CD4-positive, alpha-beta memory T cell (primary cell): ENCODE measurements around the gene TOPBP1. TPM values are rescaled to one million over a fixed set of nuclear protein-coding genes. Genes with fewer than 3 reads are reported as not detected.

Experiments
- CTCF ChIA-PET: fragments of 350-600 bp; sonication (Branson Sonifier 250); formaldehyde crosslinking; loops from one replicate; lab custom pipeline; 2021; ENCODE audit warnings: inconsistent platforms; ENCODE audit not compliant: partially characterized antibody; lab: Charles Lee
- POLR2A ChIA-PET: fragments of 350-600 bp; sonication (Branson Sonifier 250); formaldehyde crosslinking; loops from one replicate; lab custom pipeline; 2021; ENCODE audit not compliant: partially characterized antibody; lab: Charles Lee
- DNase-seq, 5 donors: peaks; one replicate each; pipeline versions ENCODE4 v3.0.0 to v3.0.0-alpha.2; 2020 to 2022; ENCODE audit warnings: mixed read lengths in 1 of 5
- H3K27ac ChIP-seq: one replicate; pipeline ENCODE4 v1.7.0; 2013; ENCODE audit warnings: low read depth, low read length
- H3K27me3 ChIP-seq: 2 replicates; pipeline ENCODE4 v1.7.0; 2013; ENCODE audit warnings: mild to moderate bottlenecking, low read length, moderate library complexity; ENCODE audit not compliant: insufficient read depth
- H3K36me3 ChIP-seq: 2 replicates; pipeline ENCODE4 v1.7.0; 2013; ENCODE audit warnings: mild to moderate bottlenecking, low read length, moderate library complexity; ENCODE audit not compliant: insufficient read depth
- H3K4me1 ChIP-seq: 2 replicates; pipeline ENCODE4 v1.7.0; 2013; ENCODE audit warnings: mild to moderate bottlenecking, low read length, moderate library complexity; ENCODE audit not compliant: insufficient read depth
- H3K4me3 ChIP-seq, 2 donors: one replicate each; pipeline ENCODE4 v1.7.0; 2013; ENCODE audit warnings: low read length in 2 of 2, mild to moderate bottlenecking in 1 of 2
- H3K9me3 ChIP-seq, 2 donors: one replicate each; pipeline ENCODE4 v1.7.0; 2013; ENCODE audit warnings: low read length in 2 of 2, control low read depth in 1 of 2; ENCODE audit not compliant: control insufficient read depth in 1 of 2
- H3K27ac Mint-ChIP-seq, 7 donors: one replicate each; pipeline ENCODE4 v1.8.0; 2020 to 2021; ENCODE audit warnings: mixed read lengths in 7 of 7, mild to moderate bottlenecking in 6 of 7, inconsistent platforms in 3 of 7, moderate library complexity in 3 of 7
- H3K27me3 Mint-ChIP-seq, 2 donors: one replicate each; pipeline ENCODE4 v1.8.0; 2020 to 2021; ENCODE audit warnings: mixed read lengths in 2 of 2
- H3K36me3 Mint-ChIP-seq, 2 donors: one replicate each; pipeline ENCODE4 v1.8.0; 2020 to 2021; ENCODE audit warnings: mixed read lengths in 2 of 2, inconsistent platforms in 1 of 2, mild to moderate bottlenecking in 1 of 2
- H3K4me1 Mint-ChIP-seq, 4 donors: one replicate each; pipeline ENCODE4 v1.8.0; 2020 to 2021; ENCODE audit warnings: mixed read lengths in 4 of 4, mild to moderate bottlenecking in 1 of 4
- H3K4me3 Mint-ChIP-seq, 8 donors: one replicate each; pipeline ENCODE4 v1.8.0; 2020 to 2021; ENCODE audit warnings: mixed read lengths in 8 of 8, mild to moderate bottlenecking in 7 of 8, moderate library complexity in 6 of 8, inconsistent platforms in 3 of 8
- H3K9me3 Mint-ChIP-seq, 8 donors: one replicate each; pipeline ENCODE4 v1.8.0; 2020 to 2021; ENCODE audit warnings: mixed read lengths in 8 of 8, mild to moderate bottlenecking in 5 of 8, inconsistent platforms in 3 of 8, moderate library complexity in 1 of 8
- intact Hi-C: fragments of 100-400 bp; cut with micrococcal nuclease; formaldehyde crosslinking; loops from one replicate; pipeline ENCODE4 v1.15.1; 2023
- polyA plus RNA-seq, 2 donors: library from polyadenylated mRNA; unstranded; fragments of 300-500 nt; fragmentation: Illumina TruSeq; gene quantifications; one replicate each; pipeline ENCODE4 v1.2.3, GENCODE V29; 2021
- total RNA-seq, 2 experiments: library from RNA; stranded (reverse); gene quantifications; one replicate each; pipeline ENCODE4 v1.2.3, GENCODE V29; 2021

The TOPBP1 gene
- total and polyA plus RNA-seq, 4 experiments from 2014 or later: 6.1 to 43.2 (median 27.5) TPM

- Histone ChIP-seq H3K36me3 (no peaks in the 10 kb centered on the region), H3K4me1 (no peaks in the 10 kb centered on the region), H3K27me3 (no peaks in the 10 kb centered on the region), H3K4me3 (no peak overlapping the region), H3K27ac (no peak overlapping the region), H3K9me3 (no peaks in the 10 kb centered on the region)
- H3K27ac Mint-ChIP-seq: no peak overlapping the region
- no peak for DNase-seq
- no peak overlapping the region for H3K4me3 Mint-ChIP-seq
- H3K36me3 Mint-ChIP-seq: no peaks in the 10 kb centered on the region
- H3K27me3 Mint-ChIP-seq: peaks cover 5% of the 10 kb centered on the region in 2 donors
- peaks cover 0 to 3% (median 0%) of the 10 kb centered on the region in 8 donors for H3K9me3 Mint-ChIP-seq
- ChIA-PET POLR2A (no interaction called here), CTCF (no interaction called here)
- no peaks in the 10 kb centered on the region for H3K4me1 Mint-ChIP-seq
- intact Hi-C loops: no loop called here
Measured at GRCh38 chr3:133700351-133700750, 38.6 kb upstream of the TOPBP1 start.

DNA sequence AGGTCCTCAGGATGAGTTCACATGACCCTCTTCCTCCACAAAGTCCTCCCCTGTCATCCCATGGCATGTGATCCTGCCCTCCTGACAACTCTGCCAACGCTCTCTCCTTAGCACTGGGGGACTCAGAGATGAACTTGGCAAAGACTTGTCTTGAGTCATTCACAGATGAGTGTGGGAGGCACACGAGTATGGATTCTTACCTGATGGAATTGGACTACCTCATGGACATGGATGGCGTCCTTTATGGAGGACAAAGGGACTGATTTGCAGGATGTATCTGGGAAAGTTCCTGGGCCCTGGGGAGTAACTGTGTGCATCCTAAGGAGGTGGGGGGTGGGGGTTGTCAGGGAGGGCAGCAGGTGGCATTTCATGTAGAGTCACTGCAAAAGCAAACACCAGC lies 38.2 kb upstream of the TOPBP1 start:
- Histone ChIP-seq H3K9me3 (no peaks in the 10 kb centered on the region), H3K27ac (no peak overlapping the region), H3K4me1 (no peaks in the 10 kb centered on the region), H3K36me3 (no peaks in the 10 kb centered on the region), H3K27me3 (no peaks in the 10 kb centered on the region), H3K4me3 (no peak overlapping the region)
- H3K4me3 Mint-ChIP-seq: no peak overlapping the region
- DNase-seq: no peak
- H3K27me3 Mint-ChIP-seq: peaks cover 5% of the 10 kb centered on the region in 2 donors
- ChIA-PET CTCF (no interaction called here), POLR2A (no interaction called here)
- peaks cover 0 to 3% (median 0%) of the 10 kb centered on the region in 8 donors for H3K9me3 Mint-ChIP-seq
- no peaks in the 10 kb centered on the region for H3K36me3 Mint-ChIP-seq
- no peak overlapping the region for H3K27ac Mint-ChIP-seq
- intact Hi-C loops: no loop called here
- no peaks in the 10 kb centered on the region for H3K4me1 Mint-ChIP-seq

GRCh38 chr3:133699467-133699866 lies 37.7 kb upstream of the TOPBP1 start:
- no peaks in the 10 kb centered on the region for H3K4me1 ChIP-seq
- Mint-ChIP-seq H3K36me3 (no peaks in the 10 kb centered on the region), H3K27me3 (peaks cover 5% of the 10 kb centered on the region in 2 donors), H3K4me1 (no peaks in the 10 kb centered on the region), H3K9me3 (peaks cover 0 to 3% (median 0%) of the 10 kb centered on the region in 8 donors), H3K4me3 (no peak overlapping the region), H3K27ac (no peak overlapping the region)
- no peaks in the 10 kb centered on the region for H3K9me3 ChIP-seq
- ChIA-PET CTCF (no interaction called here), POLR2A (no interaction called here)
- H3K36me3 ChIP-seq: no peaks in the 10 kb centered on the region
- no peak overlapping the region for H3K4me3 ChIP-seq
- no peak for DNase-seq
- no peak overlapping the region for H3K27ac ChIP-seq
- H3K27me3 ChIP-seq: no peaks in the 10 kb centered on the region
- intact Hi-C loops: no loop called here

DNA sequence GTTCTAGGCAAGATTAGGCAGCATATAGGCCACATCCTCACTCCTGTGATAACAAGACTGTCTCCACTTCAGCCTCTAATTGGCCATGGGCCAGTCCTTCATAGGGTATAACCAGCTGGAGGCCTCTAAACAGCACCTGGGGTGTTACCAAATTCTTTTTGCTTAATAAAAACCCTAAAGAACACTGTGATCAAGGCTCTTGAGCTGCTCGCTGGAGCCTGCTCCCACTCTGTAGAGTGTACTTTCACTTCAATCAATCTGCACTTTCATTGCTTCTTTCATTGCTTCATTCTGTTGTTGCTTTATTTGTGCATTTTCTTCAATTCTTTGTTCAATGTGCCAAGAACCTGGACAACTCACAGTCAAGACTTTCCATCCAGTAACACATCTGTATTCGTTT lies 36.2 kb upstream of the TOPBP1 start:
- Histone ChIP-seq H3K9me3 (no peaks in the 10 kb centered on the region), H3K36me3 (no peaks in the 10 kb centered on the region), H3K27ac (no peak overlapping the region), H3K4me3 (no peak overlapping the region), H3K27me3 (no peaks in the 10 kb centered on the region), H3K4me1 (no peaks in the 10 kb centered on the region)
- Mint-ChIP-seq H3K9me3 (peaks cover 0 to 3% (median 0%) of the 10 kb centered on the region in 8 donors), H3K36me3 (no peaks in the 10 kb centered on the region), H3K27ac (no peak overlapping the region), H3K4me3 (no peak overlapping the region), H3K27me3 (no peaks in the 10 kb centered on the region), H3K4me1 (no peaks in the 10 kb centered on the region)
- ChIA-PET CTCF (no interaction called here), POLR2A (no interaction called here)
- intact Hi-C loops: no loop called here
- no peak for DNase-seq

- H3K9me3 Mint-ChIP-seq: peaks cover 0 to 3% (median 0%) of the 10 kb centered on the region in 8 donors
- Histone ChIP-seq H3K9me3 (no peaks in the 10 kb centered on the region), H3K27me3 (no peaks in the 10 kb centered on the region), H3K4me3 (no peak overlapping the region), H3K27ac (no peak overlapping the region), H3K36me3 (no peaks in the 10 kb centered on the region), H3K4me1 (no peaks in the 10 kb centered on the region)
- no peaks in the 10 kb centered on the region for H3K27me3 Mint-ChIP-seq
- intact Hi-C loops: no loop called here
- H3K4me3 Mint-ChIP-seq: no peak overlapping the region
- ChIA-PET POLR2A (no interaction called here), CTCF (no interaction called here)
- peak overlapping the region in 1 of 7 donors; percentile 17 for H3K27ac Mint-ChIP-seq
- no peak for DNase-seq
- H3K36me3 Mint-ChIP-seq: no peaks in the 10 kb centered on the region
- no peaks in the 10 kb centered on the region for H3K4me1 Mint-ChIP-seq
Measured at GRCh38 chr3:133695560-133696171, 33.9 kb upstream of the TOPBP1 start.

- Mint-ChIP-seq H3K36me3 (no peaks in the 10 kb centered on the region), H3K9me3 (peaks cover 0 to 3% (median 0%) of the 10 kb centered on the region in 8 donors), H3K4me1 (no peaks in the 10 kb centered on the region), H3K27me3 (no peaks in the 10 kb centered on the region), H3K4me3 (no peak overlapping the region), H3K27ac (no peak overlapping the region)
- Histone ChIP-seq H3K27ac (no peak overlapping the region), H3K36me3 (no peaks in the 10 kb centered on the region), H3K4me3 (no peak overlapping the region), H3K9me3 (no peaks in the 10 kb centered on the region), H3K4me1 (no peaks in the 10 kb centered on the region), H3K27me3 (no peaks in the 10 kb centered on the region)
- no peak for DNase-seq
- POLR2A ChIA-PET: no interaction called here
- CTCF ChIA-PET: no interaction called here
- intact Hi-C loops: no loop called here
Measured at GRCh38 chr3:133694288-133695268, 32.8 kb upstream of the TOPBP1 start.

GRCh38 chr3:133693821-133694220 lies 32.1 kb upstream of the TOPBP1 start:
- H3K9me3 ChIP-seq: no peaks in the 10 kb centered on the region
- DNase-seq: no peak
- Mint-ChIP-seq H3K4me3 (no peak overlapping the region), H3K27ac (no peak overlapping the region), H3K4me1 (no peaks in the 10 kb centered on the region), H3K27me3 (no peaks in the 10 kb centered on the region), H3K36me3 (no peaks in the 10 kb centered on the region), H3K9me3 (peaks cover 0 to 3% (median 0%) of the 10 kb centered on the region in 8 donors)
- H3K4me3 ChIP-seq: no peak overlapping the region
- H3K27ac ChIP-seq: no peak overlapping the region
- CTCF ChIA-PET: no interaction called here
- intact Hi-C loops: no loop called here
- POLR2A ChIA-PET: no interaction called here
- no peaks in the 10 kb centered on the region for H3K4me1 ChIP-seq
- H3K36me3 ChIP-seq: no peaks in the 10 kb centered on the region
- H3K27me3 ChIP-seq: no peaks in the 10 kb centered on the region
